Fibroblast of lung (primary cell): Measurements from ENCODE around the gene FAM53B. TPM values are rescaled to one million over a fixed set of nuclear protein-coding genes. Genes with fewer than 3 reads are reported as not detected.

ENCODE experiments used
- DNase-seq, 2 donors: peaks; one replicate each; pipeline versions ENCODE4 v3.0.0 to v3.0.0-alpha.2; 2010; ENCODE audit warnings: low read depth in 2 of 2
- H2AFZ ChIP-seq: 2 replicates; pipeline ENCODE4 v1.5.1; 2012; ENCODE audit warnings: low read length, control low read depth, inconsistent platforms
- H3K27ac ChIP-seq: 2 replicates; pipeline ENCODE4 v1.5.1; 2011; ENCODE audit warnings: low read length, control low read depth; ENCODE audit not compliant: insufficient read depth
- H3K27me3 ChIP-seq: 2 replicates; pipeline ENCODE4 v1.5.1; 2011; ENCODE audit warnings: mild to moderate bottlenecking, low read length; ENCODE audit not compliant: control insufficient read depth, insufficient read depth
- H3K36me3 ChIP-seq: 2 replicates; pipeline ENCODE4 v1.5.1; 2011; ENCODE audit warnings: low read length; ENCODE audit not compliant: control insufficient read depth, insufficient read depth
- H3K4me1 ChIP-seq: 2 replicates; pipeline ENCODE4 v1.5.1; 2011; ENCODE audit warnings: low read length; ENCODE audit not compliant: control insufficient read depth, insufficient read depth; ENCODE audit errors: extremely low read depth
- H3K4me2 ChIP-seq: 2 replicates; pipeline ENCODE4 v1.5.1; 2011; ENCODE audit warnings: low read length, control low read depth; ENCODE audit not compliant: insufficient read depth; ENCODE audit errors: extremely low read depth
- H3K4me3 ChIP-seq, 4 experiments: fragments of 200-600 bp in 1 of 4; sonication (generic) in 1 of 4; replicated peaks in 1 of 4; 2 replicates each; pipeline ENCODE4 v1.5.1; 2011 to 2016; ENCODE audit warnings: low read length in 4 of 4, low read depth in 3 of 4, mild to moderate bottlenecking in 3 of 4, control low read depth in 2 of 4, inconsistent platforms in 1 of 4, mixed read lengths in 1 of 4; ENCODE audit not compliant: insufficient read depth in 1 of 4; ENCODE audit errors: control extremely low read depth in 1 of 4
- H3K79me2 ChIP-seq: 2 replicates; pipeline ENCODE4 v1.5.1; 2012; ENCODE audit warnings: mild to moderate bottlenecking, low read length, inconsistent platforms; ENCODE audit not compliant: control insufficient read depth, insufficient read depth
- H3K9ac ChIP-seq: 2 replicates; pipeline ENCODE4 v1.5.1; 2011; ENCODE audit warnings: mild to moderate bottlenecking, low read length, control low read depth; ENCODE audit not compliant: insufficient read depth
- H3K9me3 ChIP-seq: 2 replicates; pipeline ENCODE4 v1.5.1; 2012; ENCODE audit warnings: low read depth, low read length; ENCODE audit not compliant: control insufficient read depth, insufficient read depth
- H4K20me1 ChIP-seq: 2 replicates; pipeline ENCODE4 v1.5.1; 2011; ENCODE audit warnings: low read length; ENCODE audit not compliant: control insufficient read depth, insufficient read depth; ENCODE audit errors: extremely low read depth
- CTCF ChIP-seq, 2 donors: IDR thresholded peaks in 1 of 2; conservative IDR thresholded peaks in 1 of 2; 1 replicate in 1 of 2; 2 replicates in 1 of 2; pipeline ENCODE4 v1.5.1; 2011 to 2012; ENCODE audit warnings: low read length in 2 of 2, control low read depth in 1 of 2, inconsistent platforms in 1 of 2, low read depth in 1 of 2, mild to moderate bottlenecking in 1 of 2
- EZH2 ChIP-seq: IDR thresholded peaks from 2 replicates; pipeline ENCODE4 v1.5.1; 2012; ENCODE audit warnings: low read length, control low read depth, mild to moderate bottlenecking; ENCODE audit errors: missing control alignments
- polyA plus RNA-seq, 2 donors: library from polyadenylated mRNA; depleted of rRNA in 1 of 2; stranded (reverse) in 1 of 2; unstranded in 1 of 2; fragments of >200 nt; gene quantifications; 2 replicates each; pipeline ENCODE4 v1.2.1, GENCODE V29; 2011 to 2012; ENCODE audit warnings: missing spikeins in 1 of 2
- total RNA-seq: library from RNA; depleted of rRNA; stranded (reverse); fragments of >200 nt; gene quantifications from 2 replicates; pipeline ENCODE4 v1.2.1, GENCODE V29; 2014

The FAM53B gene
- total and polyA plus RNA-seq, 2 donors (not counting 1 experiment from before 2014, with no cell fraction given), result 2.2 to 11.7 TPM

- Histone ChIP-seq H3K36me3 (no peaks in the 10 kb centered on the region), H3K27ac (no peak overlapping the region), H3K4me2 (no peak overlapping the region), H3K27me3 (no peaks in the 10 kb centered on the region), H3K79me2 (peaks cover 2% of the 10 kb centered on the region), H3K4me3 (peak overlapping the region in 1 of 4 experiments; percentile 19), H3K9ac (no peak overlapping the region), H4K20me1 (no peaks in the 10 kb centered on the region), H3K4me1 (peaks cover 16% of the 10 kb centered on the region), H3K9me3 (no peaks in the 10 kb centered on the region), H2AFZ (no peak overlapping the region)
- TF ChIP-seq CTCF (conservative IDR thresholded peaks at IDR 0.05 in 1 of 2, IDR thresholded peaks at IDR 0.05 in 1 of 2; ENCODE audit: low read depth in 1 of 2, low read length in 2 of 2) (no peak), EZH2 (no peak)
- no peak for DNase-seq
Observed at GRCh38 chr10:124735491-124736286, 8.5 kb downstream of the FAM53B start.

GRCh38 chr10:124734311-124735166, 9.6 kb downstream of the FAM53B start:
- no peak for TF ChIP-seq EZH2
- no peak for TF ChIP-seq CTCF (conservative IDR thresholded peaks at IDR 0.05 in 1 of 2, IDR thresholded peaks at IDR 0.05 in 1 of 2; ENCODE audit: low read depth in 1 of 2, low read length in 2 of 2)
- Histone ChIP-seq H3K36me3 (no peaks in the 10 kb centered on the region), H3K27ac (no peak overlapping the region), H4K20me1 (no peaks in the 10 kb centered on the region), H3K79me2 (peaks cover 2% of the 10 kb centered on the region), H3K4me1 (peaks cover 16% of the 10 kb centered on the region), H3K27me3 (no peaks in the 10 kb centered on the region), H3K4me3 (no peak overlapping the region), H3K4me2 (no peak overlapping the region), H3K9me3 (no peaks in the 10 kb centered on the region), H3K9ac (no peak overlapping the region), H2AFZ (no peak overlapping the region)
- no peak for DNase-seq

GRCh38 chr10:124733571-124734245, 10.5 kb downstream of the FAM53B start:
- Histone ChIP-seq H3K9ac (no peak overlapping the region), H2AFZ (peak overlapping the region; percentile 29), H3K27ac (peak overlapping the region; percentile 11), H3K27me3 (no peaks in the 10 kb centered on the region), H3K4me1 (peaks cover 16% of the 10 kb centered on the region), H4K20me1 (no peaks in the 10 kb centered on the region), H3K79me2 (peaks cover 2% of the 10 kb centered on the region), H3K9me3 (no peaks in the 10 kb centered on the region), H3K36me3 (no peaks in the 10 kb centered on the region), H3K4me3 (no peak overlapping the region), H3K4me2 (peak overlapping the region; percentile 69)
- TF ChIP-seq EZH2, result no peak
- no peak for TF ChIP-seq CTCF (conservative IDR thresholded peaks at IDR 0.05 in 1 of 2, IDR thresholded peaks at IDR 0.05 in 1 of 2; ENCODE audit: low read depth in 1 of 2, low read length in 2 of 2)
- DNase-seq, result no peak
